OCI-LY3 (cell line): ENCODE results near the gene BTG2.

Experiments
- H2AFZ ChIP-seq: fragments of 200-600, 300-600 bp; shearing (Covaris generic); 2 replicates; pipeline ENCODE4 v1.6.0; 2014; ENCODE audit warnings: antibody characterized with exemption, low read depth, low read length
- H3K27ac ChIP-seq: fragments of 200-600, 300-600 bp; sonication (generic); 2 replicates; pipeline ENCODE4 v1.5.1; 2014; ENCODE audit warnings: mild to moderate bottlenecking, low read length, moderate library complexity, mixed read lengths
- H3K27me3 ChIP-seq: fragments of 200-600, 300-600 bp; sonication (generic); 2 replicates; pipeline ENCODE4 v1.6.1; 2014; ENCODE audit warnings: low read depth, low read length, mixed read lengths
- H3K36me3 ChIP-seq: fragments of 200-600, 300-600 bp; sonication (generic); replicated peaks from 2 replicates; pipeline ENCODE3; 2014; ENCODE audit warnings: low read depth, low read length, mixed read lengths
- H3K4me1 ChIP-seq: fragments of 300-600, 200-600 bp; sonication (generic); 2 replicates; pipeline ENCODE4 v1.6.1; 2014; ENCODE audit warnings: low read length, mixed read lengths
- H3K4me2 ChIP-seq: fragments of 200-600, 300-600 bp; sonication (generic); 2 replicates; pipeline ENCODE4 v1.6.1; 2014; ENCODE audit warnings: low read length, mixed read lengths
- H3K4me3 ChIP-seq: fragments of 300-600, 200-600 bp; sonication (generic); 2 replicates; pipeline ENCODE4 v1.5.1; 2014; ENCODE audit warnings: antibody characterized with exemption, mild to moderate bottlenecking, low read length, moderate library complexity
- H3K79me2 ChIP-seq: fragments of 300-600, 200-600 bp; shearing (Covaris generic); 2 replicates; pipeline ENCODE4 v1.6.1; 2014; ENCODE audit warnings: mild to moderate bottlenecking, low read length, mixed read lengths
- H3K9ac ChIP-seq: fragments of 300-600, 200-600 bp; shearing (Covaris generic); 2 replicates; pipeline ENCODE4 v1.6.0; 2014; ENCODE audit warnings: mild to moderate bottlenecking, low read length, moderate library complexity
- H3K9me3 ChIP-seq: fragments of 200-600, 300-600 bp; shearing (Covaris generic); 2 replicates; pipeline ENCODE4 v1.6.1; 2014; ENCODE audit warnings: low read length, mixed read lengths; ENCODE audit not compliant: insufficient read depth
- H4K20me1 ChIP-seq: fragments of 200-600, 300-600 bp; sonication (generic); 2 replicates; pipeline ENCODE4 v1.6.1; 2016; ENCODE audit warnings: low read length, mixed read lengths; ENCODE audit not compliant: insufficient read depth
- EZH2phosphoT487 ChIP-seq: fragments of 200-600 bp; shearing (Covaris generic); IDR thresholded peaks from 2 replicates; pipeline ENCODE4 v1.6.1; 2018; ENCODE audit warnings: antibody characterized with exemption, mixed run types, low read depth
- TF ChIP-seq, protein P1 (sequence below): fragments of 200-600, 300-600 bp; sonication (generic); IDR thresholded peaks from 2 replicates; pipeline ENCODE4 v1.5.1; 2014; ENCODE audit warnings: antibody characterized with exemption, low read length, low read depth

Gene BTG2

DNA sequence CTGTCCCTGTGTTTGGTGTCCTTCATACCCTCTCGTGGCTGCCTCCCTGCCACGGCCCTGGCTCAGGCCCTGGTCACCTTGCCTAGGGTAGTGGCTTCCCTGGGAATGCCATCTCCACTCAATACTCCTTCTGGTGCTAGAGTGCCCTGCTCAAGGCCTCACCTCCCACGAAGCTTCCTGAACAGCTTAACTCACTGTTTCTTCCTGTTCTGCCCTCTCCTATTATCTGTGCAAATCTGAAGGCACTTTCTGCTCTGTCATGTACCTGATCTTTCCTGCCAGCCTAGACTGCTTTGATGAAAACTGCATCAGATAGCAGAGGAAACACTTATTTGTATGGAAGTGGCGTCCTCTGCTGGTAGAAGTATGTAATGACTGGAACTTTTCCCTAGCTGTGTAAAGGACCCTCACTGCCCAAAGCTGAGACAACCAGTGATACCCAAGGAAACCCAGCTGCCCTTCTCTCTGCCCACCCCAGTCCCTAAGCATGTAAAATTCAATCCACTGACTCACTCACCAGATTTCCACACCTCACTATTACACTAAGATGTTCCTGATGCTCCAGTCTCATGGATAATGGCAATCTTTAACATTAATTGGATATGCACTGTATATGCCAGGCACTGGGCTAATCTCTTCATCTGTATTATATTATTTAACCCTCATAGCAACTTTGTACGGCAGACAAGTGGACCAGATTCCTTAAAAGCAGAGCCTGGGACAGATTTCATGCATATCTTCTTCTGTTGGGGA, 36.2 kb upstream of the BTG2 start:
- Histone ChIP-seq H3K27me3 (peaks cover 12% of the 10 kb centered on the region), H3K79me2 (no peaks in the 10 kb centered on the region), H3K9me3 (no peaks in the 10 kb centered on the region), H2AFZ (peak overlapping the region; percentile 39; the same call in 1 of the 2 replicates), H3K4me1 (peaks cover 47% of the 10 kb centered on the region), H3K27ac (no peak overlapping the region), H3K4me3 (no peak overlapping the region), H3K9ac (no peak overlapping the region), H4K20me1 (no peaks in the 10 kb centered on the region), H3K36me3 (no peaks in the 10 kb centered on the region), H3K4me2 (no peak overlapping the region)
- TF ChIP-seq EZH2phosphoT487 = no peak
- TF ChIP-seq, protein P1, sequence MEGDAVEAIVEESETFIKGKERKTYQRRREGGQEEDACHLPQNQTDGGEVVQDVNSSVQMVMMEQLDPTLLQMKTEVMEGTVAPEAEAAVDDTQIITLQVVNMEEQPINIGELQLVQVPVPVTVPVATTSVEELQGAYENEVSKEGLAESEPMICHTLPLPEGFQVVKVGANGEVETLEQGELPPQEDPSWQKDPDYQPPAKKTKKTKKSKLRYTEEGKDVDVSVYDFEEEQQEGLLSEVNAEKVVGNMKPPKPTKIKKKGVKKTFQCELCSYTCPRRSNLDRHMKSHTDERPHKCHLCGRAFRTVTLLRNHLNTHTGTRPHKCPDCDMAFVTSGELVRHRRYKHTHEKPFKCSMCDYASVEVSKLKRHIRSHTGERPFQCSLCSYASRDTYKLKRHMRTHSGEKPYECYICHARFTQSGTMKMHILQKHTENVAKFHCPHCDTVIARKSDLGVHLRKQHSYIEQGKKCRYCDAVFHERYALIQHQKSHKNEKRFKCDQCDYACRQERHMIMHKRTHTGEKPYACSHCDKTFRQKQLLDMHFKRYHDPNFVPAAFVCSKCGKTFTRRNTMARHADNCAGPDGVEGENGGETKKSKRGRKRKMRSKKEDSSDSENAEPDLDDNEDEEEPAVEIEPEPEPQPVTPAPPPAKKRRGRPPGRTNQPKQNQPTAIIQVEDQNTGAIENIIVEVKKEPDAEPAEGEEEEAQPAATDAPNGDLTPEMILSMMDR = peak; percentile 98

DNA sequence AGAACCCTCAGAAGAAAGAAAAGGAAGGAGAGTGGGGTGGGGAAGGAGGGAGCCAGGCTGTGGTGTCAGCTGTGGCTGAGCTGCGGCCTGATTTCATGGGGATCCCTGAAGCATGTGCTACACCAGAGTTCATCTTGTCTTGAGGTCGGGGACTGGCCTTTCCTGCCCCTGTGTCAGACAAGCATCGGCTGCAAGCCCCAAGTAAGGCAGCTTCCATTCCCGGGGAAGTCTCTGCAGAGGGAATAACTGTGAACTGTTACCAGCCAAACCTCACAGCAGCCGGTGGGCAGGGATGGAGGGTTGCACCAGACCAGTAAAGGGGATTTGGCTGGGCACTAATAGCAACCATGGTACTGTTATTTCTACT, 35.7 kb upstream of the BTG2 start:
- peaks cover 9% of the 10 kb centered on the region for H3K27me3 ChIP-seq
- H3K27ac ChIP-seq = no peak overlapping the region
- no peak overlapping the region for H2AFZ ChIP-seq
- peaks cover 50% of the 10 kb centered on the region for H3K4me1 ChIP-seq
- no peaks in the 10 kb centered on the region for H4K20me1 ChIP-seq
- no peak overlapping the region for H3K4me2 ChIP-seq
- no peak for TF ChIP-seq EZH2phosphoT487
- TF ChIP-seq, protein P1 = no peak
- H3K79me2 ChIP-seq = peaks cover 2% of the 10 kb centered on the region; the same call in 1 of the 2 replicates
- no peaks in the 10 kb centered on the region for H3K36me3 ChIP-seq
- no peaks in the 10 kb centered on the region for H3K9me3 ChIP-seq
- H3K4me3 ChIP-seq = no peak overlapping the region
- no peak overlapping the region for H3K9ac ChIP-seq

DNA sequence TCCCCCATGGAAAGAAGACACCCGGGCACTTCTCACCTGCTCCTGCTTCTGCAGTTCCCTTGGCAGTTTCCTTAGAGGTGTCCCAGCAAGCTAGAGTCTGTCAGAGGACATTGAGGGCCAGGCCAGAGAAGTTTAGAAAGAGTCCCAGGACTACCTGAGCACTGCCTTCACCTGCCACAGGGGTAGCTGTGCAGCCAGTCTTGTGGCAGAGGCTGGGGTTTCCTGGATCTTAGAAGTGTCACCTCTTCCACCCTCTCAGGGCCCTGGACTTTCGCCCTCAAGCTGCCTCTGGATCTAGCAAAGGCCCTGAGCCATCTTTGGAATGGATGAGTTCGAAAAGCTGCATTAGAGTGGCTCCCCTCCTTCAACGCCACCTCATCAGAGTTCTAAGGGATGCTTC, 34.9 kb upstream of the BTG2 start:
- Histone ChIP-seq H3K27ac (no peak overlapping the region), H3K36me3 (no peaks in the 10 kb centered on the region), H2AFZ (peak overlapping the region; percentile 49; the same call in 1 of the 2 replicates), H3K4me1 (peaks cover 58% of the 10 kb centered on the region), H4K20me1 (no peaks in the 10 kb centered on the region), H3K4me3 (no peak overlapping the region), H3K9me3 (no peaks in the 10 kb centered on the region), H3K79me2 (peaks cover 4% of the 10 kb centered on the region; the same call in 1 of the 2 replicates), H3K9ac (no peak overlapping the region), H3K27me3 (peaks cover 3% of the 10 kb centered on the region; the same call in 1 of the 2 replicates), H3K4me2 (peak overlapping the region; percentile 50)
- TF ChIP-seq, protein P1 = no peak
- TF ChIP-seq EZH2phosphoT487 = no peak

DNA sequence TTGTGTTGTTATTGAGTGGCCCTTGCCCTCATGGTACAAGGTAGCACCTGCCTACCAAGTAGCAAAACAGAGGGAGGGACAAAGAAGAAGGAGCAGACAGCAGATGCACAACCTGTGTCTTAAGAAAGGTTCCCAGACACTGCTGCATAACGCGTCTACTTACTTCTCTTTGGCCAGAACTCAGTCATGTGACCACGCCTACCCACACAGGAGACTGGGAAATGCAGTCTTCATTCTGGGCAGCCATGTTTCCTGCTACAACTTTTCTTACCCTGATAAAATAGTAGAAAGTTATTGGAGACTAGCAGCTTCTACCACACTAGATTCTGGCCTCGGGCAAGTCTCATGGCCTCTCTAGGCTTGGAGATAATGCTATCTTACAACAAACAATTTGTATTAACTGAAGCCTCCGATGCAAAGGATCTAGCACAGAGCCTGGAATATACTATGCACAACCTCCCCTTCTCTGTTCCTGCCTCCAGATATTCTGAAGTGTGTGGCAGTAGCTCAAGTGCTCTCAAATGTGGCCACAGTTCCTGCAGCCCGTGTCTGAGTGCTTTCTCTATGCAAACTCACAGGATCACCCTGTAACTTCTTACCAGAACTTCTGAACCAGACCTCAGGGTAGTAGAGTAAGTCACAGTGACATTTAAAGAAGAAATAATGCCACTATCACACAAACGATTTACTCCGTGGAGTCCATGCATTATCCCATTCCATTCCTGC, 34.1 kb upstream of the BTG2 start:
- peak overlapping the region; percentile 50 for H3K4me2 ChIP-seq
- no peak overlapping the region for H3K27ac ChIP-seq
- H2AFZ ChIP-seq = peak overlapping the region; percentile 49
- TF ChIP-seq EZH2phosphoT487 = no peak
- TF ChIP-seq, protein P1 = no peak
- no peaks in the 10 kb centered on the region for H3K9me3 ChIP-seq
- H3K27me3 ChIP-seq = no peaks in the 10 kb centered on the region
- H3K4me1 ChIP-seq = peaks cover 56% of the 10 kb centered on the region
- peak overlapping the region; percentile 7; the same call in 1 of the 2 replicates for H3K9ac ChIP-seq
- H3K79me2 ChIP-seq = peaks cover 4% of the 10 kb centered on the region; the same call in 1 of the 2 replicates
- peak overlapping the region; percentile 28 for H3K4me3 ChIP-seq
- no peaks in the 10 kb centered on the region for H4K20me1 ChIP-seq
- no peaks in the 10 kb centered on the region for H3K36me3 ChIP-seq
